Glutamatergic neuron (in vitro differentiated cells): ENCODE results near the gene CAMK2A. TPM values are rescaled to one million over a fixed set of nuclear protein-coding genes. Genes with fewer than 3 reads are reported as not detected.

ENCODE experiments used
- DNase-seq: peaks from one replicate; pipeline ENCODE4 v3.0.0; 2022
- H3K27ac Mint-ChIP-seq: one replicate; pipeline ENCODE4 v1.8.0; 2020; ENCODE audit warnings: mild to moderate bottlenecking, mixed read lengths, inconsistent platforms; ENCODE audit not compliant: unreplicated experiment
- H3K27me3 Mint-ChIP-seq: one replicate; pipeline ENCODE4 v1.8.0; 2020; ENCODE audit warnings: mild to moderate bottlenecking, moderate library complexity, mixed read lengths, inconsistent platforms; ENCODE audit not compliant: unreplicated experiment
- H3K36me3 Mint-ChIP-seq: one replicate; pipeline ENCODE4 v1.8.0; 2020; ENCODE audit warnings: mild to moderate bottlenecking, mixed read lengths, inconsistent platforms; ENCODE audit not compliant: unreplicated experiment
- H3K4me1 Mint-ChIP-seq: one replicate; pipeline ENCODE4 v1.8.0; 2020; ENCODE audit warnings: mild to moderate bottlenecking, low read depth, mixed read lengths, inconsistent platforms; ENCODE audit not compliant: unreplicated experiment
- H3K4me3 Mint-ChIP-seq: one replicate; pipeline ENCODE4 v1.8.0; 2020; ENCODE audit warnings: mild to moderate bottlenecking, mixed read lengths, inconsistent platforms; ENCODE audit not compliant: unreplicated experiment
- H3K9me3 Mint-ChIP-seq: one replicate; pipeline ENCODE4 v1.8.0; 2020; ENCODE audit warnings: mild to moderate bottlenecking, moderate library complexity, mixed read lengths, inconsistent platforms; ENCODE audit not compliant: unreplicated experiment
- CTCF ChIP-seq: fragments of 200-600 bp; sonication (generic); IDR thresholded peaks from one replicate; pipeline ENCODE4 v1.5.0; 2021; ENCODE audit not compliant: partially characterized antibody, unreplicated experiment
- total RNA-seq: library from RNA; stranded (reverse); fragmentation: NEBNext Ultra II Directional; extraction: Animal tissue kit (Norgen Biotek cat#: 25700); gene quantifications from one replicate; pipeline ENCODE4 v1.2.1, GENCODE V29; 2021; ENCODE audit not compliant: unreplicated experiment

The CAMK2A gene
- total RNA-seq, 1 donor from 2014 or later, result 1.1 TPM

GRCh38 chr5:150214289-150214688, 75.3 kb downstream of the CAMK2A start:
- DNase-seq, result no peak
- TF ChIP-seq CTCF, result no peak
- H3K9me3 Mint-ChIP-seq, result peaks cover 4% of the 10 kb centered on the region
- no peak overlapping the region for H3K27ac Mint-ChIP-seq
- H3K36me3 Mint-ChIP-seq, result no peaks in the 10 kb centered on the region
- H3K4me1 Mint-ChIP-seq, result no peaks in the 10 kb centered on the region
- H3K4me3 Mint-ChIP-seq, result no peak overlapping the region
- H3K27me3 Mint-ChIP-seq, result peaks cover 6% of the 10 kb centered on the region

- Mint-ChIP-seq H3K9me3 (peaks cover 4% of the 10 kb centered on the region), H3K4me1 (no peaks in the 10 kb centered on the region), H3K27ac (no peak overlapping the region), H3K36me3 (no peaks in the 10 kb centered on the region), H3K4me3 (no peak overlapping the region), H3K27me3 (peaks cover 6% of the 10 kb centered on the region)
- no peak for DNase-seq
- TF ChIP-seq CTCF, result no peak
Observed at GRCh38 chr5:150213530-150213929, 76.0 kb downstream of the CAMK2A start.

- Mint-ChIP-seq H3K36me3 (no peaks in the 10 kb centered on the region), H3K4me3 (no peak overlapping the region), H3K9me3 (peaks cover 3% of the 10 kb centered on the region), H3K27ac (no peak overlapping the region), H3K4me1 (no peaks in the 10 kb centered on the region), H3K27me3 (peaks cover 9% of the 10 kb centered on the region)
- no peak for DNase-seq
- TF ChIP-seq CTCF, result no peak
Observed at GRCh38 chr5:150211156-150212030, 78.2 kb downstream of the CAMK2A start.

- peaks cover 9% of the 10 kb centered on the region for H3K27me3 Mint-ChIP-seq
- no peaks in the 10 kb centered on the region for H3K36me3 Mint-ChIP-seq
- H3K4me1 Mint-ChIP-seq, result no peaks in the 10 kb centered on the region
- H3K27ac Mint-ChIP-seq, result no peak overlapping the region
- TF ChIP-seq CTCF, result no peak
- H3K9me3 Mint-ChIP-seq, result peaks cover 3% of the 10 kb centered on the region
- H3K4me3 Mint-ChIP-seq, result no peak overlapping the region
- no peak for DNase-seq
Observed at GRCh38 chr5:150210644-150211043, 78.9 kb downstream of the CAMK2A start.

GRCh38 chr5:150209099-150209635, 80.4 kb downstream of the CAMK2A start:
- no peaks in the 10 kb centered on the region for H3K4me1 Mint-ChIP-seq

More at GRCh38 chr5:150209099-150209635, 80.4 kb downstream of the CAMK2A start:
- DNase-seq, result no peak
- no peak for TF ChIP-seq CTCF
- H3K27me3 Mint-ChIP-seq, result peaks cover 9% of the 10 kb centered on the region
- H3K9me3 Mint-ChIP-seq, result peaks cover 3% of the 10 kb centered on the region
- H3K36me3 Mint-ChIP-seq, result no peaks in the 10 kb centered on the region
- no peak overlapping the region for H3K4me3 Mint-ChIP-seq
- H3K27ac Mint-ChIP-seq, result no peak overlapping the region
